ENCODE results near the gene SUMO2.
"Not testable (repeated sequence)": the region's sequence is repeated elsewhere in the genome, so short reads cannot be mapped to it uniquely, and the experiment has no call there.

Gene SUMO2

GRCh38 chr17:75142236-75142971, 40.4 kb downstream of the SUMO2 start:
- DNase-seq: no peak

GRCh38 chr17:75138519-75138918, 44.2 kb downstream of the SUMO2 start:
- no peak for DNase-seq

- DNase-seq: not testable (repeated sequence)
These were observed 45.0 kb downstream of the SUMO2 start for GRCh38 chr17:75137762-75138161.

GRCh38 chr17:75135946-75136345, 46.8 kb downstream of the SUMO2 start:
- DNase-seq: no peak

GRCh38 chr17:75135452-75135851, 47.3 kb downstream of the SUMO2 start:
- no peak for DNase-seq

GRCh38 chr17:75133607-75134347, 49.0 kb downstream of the SUMO2 start:
- not testable (repeated sequence) for DNase-seq

- no peak for DNase-seq
These were observed 49.8 kb downstream of the SUMO2 start for GRCh38 chr17:75133001-75133400.

- DNase-seq: not testable (repeated sequence)
These were observed 50.5 kb downstream of the SUMO2 start for GRCh38 chr17:75132018-75133000.

- DNase-seq: peak; percentile 69
These were observed 51.3 kb downstream of the SUMO2 start, which contains the start of gene NT5C for GRCh38 chr17:75131278-75132017. Gene NT5C, minus strand, starts transcription at chr17:75131742. Its CDS starts 35 bp downstream, at chr17:75131707.

GRCh38 chr17:75130632-75131277, 52.0 kb downstream of the SUMO2 start:
- DNase-seq: peak; percentile 46

- DNase-seq: no peak
These were observed 52.6 kb downstream of the SUMO2 start for GRCh38 chr17:75130059-75130631.

GRCh38 chr17:75129576-75129975, 53.2 kb downstream of the SUMO2 start:
- no peak for DNase-seq

GRCh38 chr17:75128694-75129505, 53.9 kb downstream of the SUMO2 start:
- DNase-seq: no peak

- DNase-seq: not testable (repeated sequence)
These were observed 54.8 kb downstream of the SUMO2 start for GRCh38 chr17:75127936-75128335.

- no peak for DNase-seq
These were observed 55.8 kb downstream of the SUMO2 start for GRCh38 chr17:75126954-75127353.

- DNase-seq: no peak
These were observed 56.8 kb downstream of the SUMO2 start for GRCh38 chr17:75125984-75126383.

GRCh38 chr17:75124819-75125162, 58.0 kb downstream of the SUMO2 start:
- no peak for DNase-seq

- no peak for DNase-seq
These were observed 58.5 kb downstream of the SUMO2 start for GRCh38 chr17:75124041-75124818.

GRCh38 chr17:75118307-75118706, 64.5 kb downstream of the SUMO2 start:
- no peak for DNase-seq

GRCh38 chr17:75116737-75117136, 66.0 kb downstream of the SUMO2 start:
- no peak for DNase-seq

All from midbrain (tissue), 1 donor.